ENCODE data around the gene BICC1.

The BICC1 gene

GRCh38 chr10:58773944-58774343 lies 261.3 kb downstream of the BICC1 start:
- no peak for DNase-seq (ENCODE audit: low spot score)
- FAIRE-seq = no peak

- DNase-seq (ENCODE audit: low spot score) = peak; percentile 45
- FAIRE-seq = no peak
Observed at GRCh38 chr10:58775960-58776567, 263.4 kb downstream of the BICC1 start.

- DNase-seq (ENCODE audit: low spot score) (no peak), FAIRE-seq (no peak)
Observed at GRCh38 chr10:58776568-58777318, 264.1 kb downstream of the BICC1 start.

GRCh38 chr10:58778966-58779365 lies 266.3 kb downstream of the BICC1 start:
- FAIRE-seq (no peak), DNase-seq (ENCODE audit: low spot score) (no peak)

GRCh38 chr10:58779594-58779993 lies 266.9 kb downstream of the BICC1 start:
- FAIRE-seq (no peak), DNase-seq (ENCODE audit: low spot score) (no peak)

GRCh38 chr10:58780476-58780875 lies 267.8 kb downstream of the BICC1 start:
- peak; percentile 94 for FAIRE-seq
- DNase-seq (ENCODE audit: low spot score) = no peak

GRCh38 chr10:58781873-58782488 lies 269.3 kb downstream of the BICC1 start:
- FAIRE-seq (peak; percentile 84), DNase-seq (ENCODE audit: low spot score) (peak; percentile 27)

GRCh38 chr10:58782876-58783851 lies 270.5 kb downstream of the BICC1 start:
- FAIRE-seq = no peak
- DNase-seq (ENCODE audit: low spot score) = no peak

GRCh38 chr10:58784361-58784760 lies 271.7 kb downstream of the BICC1 start:
- FAIRE-seq (no peak), DNase-seq (ENCODE audit: low spot score) (no peak)

- no peak for DNase-seq (ENCODE audit: low spot score)
- FAIRE-seq = no peak
Observed at GRCh38 chr10:58785354-58785753, 272.7 kb downstream of the BICC1 start.

- FAIRE-seq = peak; percentile 63
- no peak for DNase-seq (ENCODE audit: low spot score)
Observed at GRCh38 chr10:58791137-58791536, 278.5 kb downstream of the BICC1 start.

- no peak for FAIRE-seq
Observed at GRCh38 chr10:58795560-58795959, 282.9 kb downstream of the BICC1 start.

GRCh38 chr10:58796242-58796641 lies 283.6 kb downstream of the BICC1 start:
- DNase-seq (ENCODE audit: low spot score) (no peak), FAIRE-seq (no peak)

More at GRCh38 chr10:58795560-58795959, 282.9 kb downstream of the BICC1 start:
- no peak for DNase-seq (ENCODE audit: low spot score)

GRCh38 chr10:58796824-58797223 lies 284.2 kb downstream of the BICC1 start:
- no peak for FAIRE-seq
- DNase-seq (ENCODE audit: low spot score) = no peak

- no peak for FAIRE-seq
Observed at GRCh38 chr10:58797356-58797755, 284.7 kb downstream of the BICC1 start.

GRCh38 chr10:58802047-58802446 lies 289.4 kb downstream of the BICC1 start:
- no peak for FAIRE-seq
- no peak for DNase-seq (ENCODE audit: low spot score)

More at GRCh38 chr10:58797356-58797755, 284.7 kb downstream of the BICC1 start:
- DNase-seq (ENCODE audit: low spot score) = no peak

GRCh38 chr10:58806323-58806722 lies 293.7 kb downstream of the BICC1 start:
- DNase-seq (ENCODE audit: low spot score) (no peak), FAIRE-seq (no peak)

- FAIRE-seq = no peak
- DNase-seq (ENCODE audit: low spot score) = peak; percentile 14
Observed at GRCh38 chr10:58806970-58807628, 294.4 kb downstream of the BICC1 start.

- FAIRE-seq = no peak
- no peak for DNase-seq (ENCODE audit: low spot score)
Observed at GRCh38 chr10:58807629-58808022, 295.0 kb downstream of the BICC1 start.

- DNase-seq (ENCODE audit: low spot score) = no peak
- no peak for FAIRE-seq
Observed at GRCh38 chr10:58810751-58811150, 298.1 kb downstream of the BICC1 start.

GRCh38 chr10:58813573-58813972 lies 300.9 kb downstream of the BICC1 start:
- peak; percentile 31 for DNase-seq (ENCODE audit: low spot score)
- FAIRE-seq = no peak

Data from RCC 7860 (cell line).